Embryonic facial prominence (tissue), 1 donor: Measurements from ENCODE around the gene CLCA4.
"Not testable (repeated sequence)": the region's sequence is repeated elsewhere in the genome, so short reads cannot be mapped to it uniquely, and the experiment has no call there.

Experiments used
- DNase-seq: peaks from one replicate; pipeline ENCODE4 v3.0.0-alpha.2; 2016; ENCODE audit errors: extremely low spot score

CLCA4 gene

GRCh38 chr1:86530211-86530845 is 16.6 kb upstream of the CLCA4 start:
- DNase-seq, result no peak

- no peak for DNase-seq
These were observed 8.8 kb upstream of the CLCA4 start for GRCh38 chr1:86537928-86538695.

GRCh38 chr1:86538775-86539174 is 8.1 kb upstream of the CLCA4 start:
- no peak for DNase-seq

- DNase-seq, result no peak
These were observed 5.0 kb upstream of the CLCA4 start for GRCh38 chr1:86541859-86542258.

- no peak for DNase-seq
These were observed 4.2 kb upstream of the CLCA4 start for GRCh38 chr1:86542631-86543030.

- DNase-seq, result no peak
These were observed 2.0 kb downstream of the CLCA4 start for GRCh38 chr1:86548839-86549238.

GRCh38 chr1:86551305-86551704 is 4.4 kb downstream of the CLCA4 start:
- no peak for DNase-seq

- DNase-seq, result no peak
These were observed 5.5 kb downstream of the CLCA4 start for GRCh38 chr1:86552376-86552775.

- no peak for DNase-seq
These were observed 10.9 kb downstream of the CLCA4 start for GRCh38 chr1:86557739-86558138.

- no peak for DNase-seq
These were observed 17.0 kb downstream of the CLCA4 start for GRCh38 chr1:86563849-86564248.

GRCh38 chr1:86567341-86567740 is 20.5 kb downstream of the CLCA4 start:
- no peak for DNase-seq

GRCh38 chr1:86567878-86568277 is 21.0 kb downstream of the CLCA4 start:
- DNase-seq, result no peak

- DNase-seq, result no peak
These were observed 27.0 kb downstream of the CLCA4 start for GRCh38 chr1:86573763-86574484.

- no peak for DNase-seq
These were observed 34.4 kb downstream of the CLCA4 start for GRCh38 chr1:86581231-86581630.

GRCh38 chr1:86582161-86582560 is 35.3 kb downstream of the CLCA4 start:
- no peak for DNase-seq

GRCh38 chr1:86583032-86583431 is 36.2 kb downstream of the CLCA4 start:
- no peak for DNase-seq

- DNase-seq, result no peak
These were observed 36.7 kb downstream of the CLCA4 start for GRCh38 chr1:86583593-86583992.

- DNase-seq, result no peak
These were observed 47.4 kb downstream of the CLCA4 start for GRCh38 chr1:86594284-86594770.

- no peak for DNase-seq
These were observed 49.3 kb downstream of the CLCA4 start for GRCh38 chr1:86596224-86596623.

GRCh38 chr1:86596741-86597290 is 49.9 kb downstream of the CLCA4 start:
- no peak for DNase-seq

- not testable (repeated sequence) for DNase-seq
These were observed 59.2 kb downstream of the CLCA4 start for GRCh38 chr1:86606080-86606479.

GRCh38 chr1:86616433-86616832 is 69.6 kb downstream of the CLCA4 start:
- no peak for DNase-seq
